Neural progenitor cell (in vitro differentiated cells): Measurements from ENCODE around the gene SNX30. TPM values are rescaled to one million over a fixed set of nuclear protein-coding genes. Genes with fewer than 3 reads are reported as not detected.

Experiments used
- DNase-seq: peaks from one replicate; pipeline ENCODE4 v3.0.0-alpha.2; 2016; ENCODE audit warnings: low spot score
- H2AFZ ChIP-seq: fragments of 200-600 bp; sonication (generic); replicated peaks from 2 replicates; pipeline ENCODE4 v1.6.1; 2016; ENCODE audit warnings: antibody characterized with exemption
- H3F3A ChIP-seq: fragments of 200-600 bp; sonication (generic); 2 replicates; pipeline ENCODE4 v1.6.1; 2016; ENCODE audit warnings: antibody characterized with exemption, low read depth
- H3K27ac ChIP-seq: fragments of 200-600 bp; sonication (generic); 2 replicates; pipeline ENCODE4 v1.5.1; 2016; ENCODE audit warnings: mild to moderate bottlenecking
- H3K27me3 ChIP-seq: fragments of 200-600 bp; sonication (generic); 2 replicates; pipeline ENCODE4 v1.6.1; 2016; ENCODE audit warnings: mild to moderate bottlenecking, moderate library complexity
- H3K36me3 ChIP-seq: fragments of 200-600 bp; sonication (generic); 2 replicates; pipeline ENCODE4 v1.5.1; 2016
- H3K4me1 ChIP-seq: fragments of 200-600 bp; sonication (generic); 2 replicates; pipeline ENCODE4 v1.6.1; 2016; ENCODE audit warnings: mixed run types
- H3K4me2 ChIP-seq: fragments of 200-600 bp; sonication (generic); 2 replicates; pipeline ENCODE4 v1.6.1; 2016
- H3K4me3 ChIP-seq: fragments of 200-600 bp; sonication (generic); 2 replicates; pipeline ENCODE4 v1.5.1; 2016
- H3K79me2 ChIP-seq: fragments of 200-600 bp; sonication (generic); 2 replicates; pipeline ENCODE4 v1.6.1; 2016; ENCODE audit warnings: low read depth
- H3K9ac ChIP-seq: fragments of 200-600 bp; sonication (generic); 2 replicates; pipeline ENCODE4 v1.6.1; 2016
- H3K9me3 ChIP-seq: fragments of 200-600 bp; sonication (generic); 2 replicates; pipeline ENCODE4 v1.5.1; 2016; ENCODE audit warnings: low read depth
- H4K20me1 ChIP-seq: fragments of 200-600 bp; sonication (generic); 2 replicates; pipeline ENCODE4 v1.6.1; 2016; ENCODE audit warnings: low read depth
- H3K27ac Mint-ChIP-seq: 3 replicates; pipeline ENCODE4 v1.8.0; 2021; ENCODE audit warnings: mixed read lengths
- H3K27me3 Mint-ChIP-seq: 2 replicates; pipeline ENCODE4 v1.8.0; 2022; ENCODE audit warnings: low read depth, mild to moderate bottlenecking, inconsistent platforms, moderate library complexity, mixed read lengths; ENCODE audit not compliant: insufficient read depth
- H3K36me3 Mint-ChIP-seq: 3 replicates; pipeline ENCODE4 v1.8.0; 2021; ENCODE audit warnings: mixed read lengths
- H3K4me1 Mint-ChIP-seq: 3 replicates; pipeline ENCODE4 v1.8.0; 2021; ENCODE audit warnings: mixed read lengths
- H3K4me3 Mint-ChIP-seq: 3 replicates; pipeline ENCODE4 v1.8.0; 2021; ENCODE audit warnings: mild to moderate bottlenecking, moderate library complexity, mixed read lengths
- H3K9me3 Mint-ChIP-seq: 3 replicates; pipeline ENCODE4 v1.8.0; 2020; ENCODE audit warnings: mixed read lengths
- EZH2 ChIP-seq: fragments of 200-600 bp; sonication (generic); IDR thresholded peaks from 2 replicates; pipeline ENCODE4 v1.6.1; 2017; ENCODE audit warnings: antibody characterized with exemption, mild to moderate bottlenecking, moderate library complexity
- EZH2phosphoT487 ChIP-seq: fragments of 200-600 bp; sonication (generic); IDR thresholded peaks from 2 replicates; pipeline ENCODE4 v1.6.1; 2017; ENCODE audit warnings: antibody characterized with exemption
- total RNA-seq: library from RNA; depleted of rRNA; stranded (reverse); fragments of >200 nt; gene quantifications from 2 replicates; pipeline ENCODE4 v1.2.3, GENCODE V29; 2015; ENCODE audit warnings: low replicate concordance
- TF ChIP-seq, protein P1 (sequence below): fragments of 200-600 bp; sonication (generic); IDR thresholded peaks from 2 replicates; pipeline ENCODE4 v1.5.1; 2017; ENCODE audit warnings: antibody characterized with exemption, mild to moderate bottlenecking

Gene SNX30
- total RNA-seq, 1 donor from 2014 or later: 19.9 TPM

- no peak for TF ChIP-seq EZH2
- no peak for TF ChIP-seq EZH2phosphoT487
- TF ChIP-seq, protein P1, sequence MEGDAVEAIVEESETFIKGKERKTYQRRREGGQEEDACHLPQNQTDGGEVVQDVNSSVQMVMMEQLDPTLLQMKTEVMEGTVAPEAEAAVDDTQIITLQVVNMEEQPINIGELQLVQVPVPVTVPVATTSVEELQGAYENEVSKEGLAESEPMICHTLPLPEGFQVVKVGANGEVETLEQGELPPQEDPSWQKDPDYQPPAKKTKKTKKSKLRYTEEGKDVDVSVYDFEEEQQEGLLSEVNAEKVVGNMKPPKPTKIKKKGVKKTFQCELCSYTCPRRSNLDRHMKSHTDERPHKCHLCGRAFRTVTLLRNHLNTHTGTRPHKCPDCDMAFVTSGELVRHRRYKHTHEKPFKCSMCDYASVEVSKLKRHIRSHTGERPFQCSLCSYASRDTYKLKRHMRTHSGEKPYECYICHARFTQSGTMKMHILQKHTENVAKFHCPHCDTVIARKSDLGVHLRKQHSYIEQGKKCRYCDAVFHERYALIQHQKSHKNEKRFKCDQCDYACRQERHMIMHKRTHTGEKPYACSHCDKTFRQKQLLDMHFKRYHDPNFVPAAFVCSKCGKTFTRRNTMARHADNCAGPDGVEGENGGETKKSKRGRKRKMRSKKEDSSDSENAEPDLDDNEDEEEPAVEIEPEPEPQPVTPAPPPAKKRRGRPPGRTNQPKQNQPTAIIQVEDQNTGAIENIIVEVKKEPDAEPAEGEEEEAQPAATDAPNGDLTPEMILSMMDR: no peak
- Histone ChIP-seq H4K20me1 (peaks cover 7% of the 10 kb centered on the region), H3K4me3 (no peak overlapping the region), H3K36me3 (no peaks in the 10 kb centered on the region), H3K9ac (no peak overlapping the region), H3K4me2 (no peak overlapping the region), H3K27ac (no peak overlapping the region), H3F3A (no peaks in the 10 kb centered on the region), H3K4me1 (no peaks in the 10 kb centered on the region), H2AFZ (no peak overlapping the region), H3K27me3 (no peaks in the 10 kb centered on the region), H3K79me2 (peaks cover 4% of the 10 kb centered on the region), H3K9me3 (no peaks in the 10 kb centered on the region)
- DNase-seq: no peak
- no peak overlapping the region for H3K4me3 Mint-ChIP-seq
- no peaks in the 10 kb centered on the region for H3K36me3 Mint-ChIP-seq
- peaks cover 2% of the 10 kb centered on the region for H3K9me3 Mint-ChIP-seq
- H3K27ac Mint-ChIP-seq: no peak overlapping the region
- no peaks in the 10 kb centered on the region for H3K4me1 Mint-ChIP-seq
- H3K27me3 Mint-ChIP-seq: no peaks in the 10 kb centered on the region
These were observed 45.4 kb downstream of the SNX30 start for GRCh38 chr9:112795921-112796320.

GRCh38 chr9:112796485-112796884 is 45.9 kb downstream of the SNX30 start:
- H3K9me3 Mint-ChIP-seq: peaks cover 2% of the 10 kb centered on the region
- Histone ChIP-seq H3K27me3 (no peaks in the 10 kb centered on the region), H3K36me3 (no peaks in the 10 kb centered on the region), H3K9me3 (no peaks in the 10 kb centered on the region), H3K79me2 (peaks cover 4% of the 10 kb centered on the region), H2AFZ (no peak overlapping the region), H3F3A (no peaks in the 10 kb centered on the region), H3K9ac (no peak overlapping the region), H3K27ac (no peak overlapping the region), H3K4me1 (no peaks in the 10 kb centered on the region), H3K4me2 (no peak overlapping the region), H3K4me3 (no peak overlapping the region), H4K20me1 (peaks cover 7% of the 10 kb centered on the region)
- TF ChIP-seq EZH2 (no peak), EZH2phosphoT487 (no peak)
- TF ChIP-seq, protein P1: no peak
- H3K4me1 Mint-ChIP-seq: no peaks in the 10 kb centered on the region
- no peaks in the 10 kb centered on the region for H3K27me3 Mint-ChIP-seq
- no peak for DNase-seq
- no peaks in the 10 kb centered on the region for H3K36me3 Mint-ChIP-seq
- H3K4me3 Mint-ChIP-seq: no peak overlapping the region
- H3K27ac Mint-ChIP-seq: no peak overlapping the region

DNA sequence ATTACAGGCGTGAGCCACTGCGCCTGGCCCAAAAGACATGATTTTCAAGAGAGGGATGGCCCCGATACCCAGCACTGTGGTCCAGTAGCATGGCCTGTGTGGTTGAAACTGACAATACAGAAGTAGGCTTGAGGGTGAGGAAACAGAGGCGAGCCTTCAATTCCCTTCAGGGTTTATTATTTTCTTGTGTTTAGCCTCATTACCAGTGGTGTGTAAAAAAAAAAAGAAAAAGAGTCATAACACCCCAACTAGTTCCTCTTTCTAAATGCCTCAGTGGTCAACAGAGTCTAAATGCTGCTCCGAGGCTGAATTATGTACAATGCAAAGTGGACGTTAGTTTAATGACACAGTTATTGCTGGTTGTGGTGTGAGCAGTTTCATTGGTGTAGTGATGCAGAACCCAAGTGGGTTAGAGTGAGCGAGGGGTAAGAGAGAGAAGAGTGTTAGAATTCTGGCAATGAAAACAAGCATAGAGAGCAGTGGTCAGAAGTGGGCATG is 58.8 kb downstream of the SNX30 start:
- Histone ChIP-seq H3K4me3 (no peak overlapping the region), H3K27me3 (no peaks in the 10 kb centered on the region), H3K9me3 (no peaks in the 10 kb centered on the region), H3K79me2 (no peaks in the 10 kb centered on the region), H2AFZ (no peak overlapping the region), H3K4me1 (no peaks in the 10 kb centered on the region), H3K9ac (no peak overlapping the region), H3F3A (no peaks in the 10 kb centered on the region), H4K20me1 (no peaks in the 10 kb centered on the region), H3K27ac (no peak overlapping the region), H3K36me3 (peaks cover 6% of the 10 kb centered on the region), H3K4me2 (no peak overlapping the region)
- no peaks in the 10 kb centered on the region for H3K4me1 Mint-ChIP-seq
- peaks cover 4% of the 10 kb centered on the region for H3K9me3 Mint-ChIP-seq
- H3K27ac Mint-ChIP-seq: no peak overlapping the region
- DNase-seq: no peak
- H3K4me3 Mint-ChIP-seq: no peak overlapping the region
- H3K36me3 Mint-ChIP-seq: peaks cover 8% of the 10 kb centered on the region
- TF ChIP-seq EZH2phosphoT487 (no peak), EZH2 (no peak)
- TF ChIP-seq, protein P1: no peak
- H3K27me3 Mint-ChIP-seq: no peaks in the 10 kb centered on the region
